SK-N-SH treated with all-trans-retinoic acid at 6 μM for 48 hours (cell line): ENCODE measurements around the gene AHCYL2.

ENCODE experiments used
- ZC3H10 ChIP-seq: fragments of 250-450 bp; sonication (Bioruptor Pico); IDR thresholded peaks from 2 replicates; pipeline ENCODE4 v1.5.1; 2021; ENCODE audit warnings: mild to moderate bottlenecking, moderate library complexity
- ZNF70 ChIP-seq: fragments of 450-650 bp; formaldehyde crosslinking; IDR thresholded peaks from 2 replicates; pipeline ENCODE4 v1.5.0; 2020; ENCODE audit warnings: mild to moderate bottlenecking, moderate library complexity

DNA sequence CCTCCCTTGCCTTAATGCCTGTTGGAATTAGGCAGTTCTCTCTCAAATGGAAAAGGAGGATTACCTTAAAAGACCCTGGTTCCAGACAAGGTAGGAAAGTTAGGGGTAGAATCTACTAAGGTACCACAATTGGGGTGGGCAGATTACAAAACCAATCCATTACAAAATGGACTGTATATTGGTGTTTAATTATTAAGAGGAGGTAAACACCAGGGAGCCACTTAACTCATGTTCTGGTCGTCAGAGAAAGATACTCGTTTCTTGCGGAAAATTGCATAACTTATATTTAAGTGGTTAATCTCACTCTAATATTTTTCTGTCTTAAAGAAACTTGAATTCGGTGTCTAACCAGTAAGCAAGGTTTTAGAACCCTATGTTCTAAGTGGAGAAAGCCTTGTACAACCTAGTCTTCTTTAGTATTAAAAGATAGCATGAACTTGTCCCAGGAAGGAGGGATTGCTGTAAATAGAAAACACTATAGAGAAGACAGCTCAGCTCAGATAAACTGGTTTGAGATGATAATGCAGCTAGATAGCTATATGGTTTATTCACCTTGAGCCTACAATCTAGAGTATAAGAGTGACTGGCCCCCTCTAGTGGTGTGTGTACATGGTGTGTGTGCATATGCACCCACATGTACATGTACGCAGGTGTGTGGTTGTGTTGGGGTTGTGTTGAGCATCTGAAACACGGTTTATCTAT, 151.4 kb downstream of the AHCYL2 start:
- TF ChIP-seq ZNF70 (CRISPR knock-in tag) (no peak), ZC3H10 (CRISPR knock-in tag) (no peak)
